Tibial nerve (tissue), 4 donors: ENCODE measurements around the gene SEC11A.

Experiments used
- EP300 ChIP-seq, 2 donors: sonication (generic); formaldehyde crosslinking; IDR thresholded peaks; one replicate each; pipeline ENCODE4 v1.6.1; 2017; ENCODE audit warnings: antibody characterized with exemption in 2 of 2, mild to moderate bottlenecking in 1 of 2
- POLR2A ChIP-seq, 2 donors: fragments of 450-650 bp; IDR thresholded peaks; one replicate each; pipeline ENCODE4 v1.6.1; 2017; ENCODE audit warnings: antibody characterized with exemption in 2 of 2, mild to moderate bottlenecking in 2 of 2, moderate library complexity in 2 of 2
- TF ChIP-seq, protein P1 (sequence below), 5 experiments: fragments of 200-600 bp in 3 of 5; fragments of 450-650 bp in 2 of 5; sonication (generic) in 3 of 5; IDR thresholded peaks; one replicate each; pipeline ENCODE4 v1.5.1; 2016 to 2019; ENCODE audit warnings: antibody characterized with exemption in 5 of 5, mild to moderate bottlenecking in 3 of 5, moderate library complexity in 2 of 5

DNA sequence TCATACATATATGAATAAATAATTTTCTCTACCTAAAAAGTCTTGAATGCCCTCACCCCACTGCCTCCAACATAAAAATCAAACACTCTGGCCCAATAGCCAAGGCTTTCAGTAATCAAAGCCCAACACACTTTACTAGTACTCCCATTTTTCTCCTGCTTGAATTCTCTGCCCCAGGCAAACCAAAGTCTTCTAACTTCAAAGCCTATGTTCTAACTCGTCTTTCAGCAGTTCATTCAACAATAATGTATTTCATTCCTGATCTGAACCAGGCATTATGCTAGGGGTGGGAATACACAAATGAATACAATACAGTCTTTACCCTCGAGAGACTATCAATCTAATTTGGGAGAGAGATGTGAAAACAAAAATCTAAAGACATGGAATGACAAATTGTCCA is 21.1 kb upstream of the SEC11A start:
- TF ChIP-seq POLR2A (IDR thresholded peaks at IDR 0.05) (no peak), EP300 (IDR thresholded peaks at IDR 0.05) (no peak)
- TF ChIP-seq, protein P1, sequence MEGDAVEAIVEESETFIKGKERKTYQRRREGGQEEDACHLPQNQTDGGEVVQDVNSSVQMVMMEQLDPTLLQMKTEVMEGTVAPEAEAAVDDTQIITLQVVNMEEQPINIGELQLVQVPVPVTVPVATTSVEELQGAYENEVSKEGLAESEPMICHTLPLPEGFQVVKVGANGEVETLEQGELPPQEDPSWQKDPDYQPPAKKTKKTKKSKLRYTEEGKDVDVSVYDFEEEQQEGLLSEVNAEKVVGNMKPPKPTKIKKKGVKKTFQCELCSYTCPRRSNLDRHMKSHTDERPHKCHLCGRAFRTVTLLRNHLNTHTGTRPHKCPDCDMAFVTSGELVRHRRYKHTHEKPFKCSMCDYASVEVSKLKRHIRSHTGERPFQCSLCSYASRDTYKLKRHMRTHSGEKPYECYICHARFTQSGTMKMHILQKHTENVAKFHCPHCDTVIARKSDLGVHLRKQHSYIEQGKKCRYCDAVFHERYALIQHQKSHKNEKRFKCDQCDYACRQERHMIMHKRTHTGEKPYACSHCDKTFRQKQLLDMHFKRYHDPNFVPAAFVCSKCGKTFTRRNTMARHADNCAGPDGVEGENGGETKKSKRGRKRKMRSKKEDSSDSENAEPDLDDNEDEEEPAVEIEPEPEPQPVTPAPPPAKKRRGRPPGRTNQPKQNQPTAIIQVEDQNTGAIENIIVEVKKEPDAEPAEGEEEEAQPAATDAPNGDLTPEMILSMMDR (IDR thresholded peaks at IDR 0.05) = no peak
